Gastroesophageal sphincter (tissue), 3 donors: ENCODE results near the gene TMTC2.

Source experiments
- POLR2A ChIP-seq, 2 donors: fragments of 450-650 bp; IDR thresholded peaks; one replicate each; pipeline ENCODE4 v1.6.1; 2017; ENCODE audit warnings: antibody characterized with exemption in 2 of 2, mild to moderate bottlenecking in 2 of 2, moderate library complexity in 1 of 2
- POLR2AphosphoS5 ChIP-seq: sonication (generic); formaldehyde crosslinking; IDR thresholded peaks from one replicate; pipeline ENCODE4 v1.6.1; 2017; ENCODE audit warnings: antibody characterized with exemption
- TF ChIP-seq, protein P1 (sequence below), 4 experiments: fragments of 200-600 bp in 2 of 4; fragments of 450-650 bp in 2 of 4; sonication (generic) in 1 of 4; IDR thresholded peaks; one replicate each; pipeline ENCODE4 v1.5.1; 2017 to 2019; ENCODE audit warnings: antibody characterized with exemption in 4 of 4, mild to moderate bottlenecking in 2 of 4, moderate library complexity in 2 of 4

DNA sequence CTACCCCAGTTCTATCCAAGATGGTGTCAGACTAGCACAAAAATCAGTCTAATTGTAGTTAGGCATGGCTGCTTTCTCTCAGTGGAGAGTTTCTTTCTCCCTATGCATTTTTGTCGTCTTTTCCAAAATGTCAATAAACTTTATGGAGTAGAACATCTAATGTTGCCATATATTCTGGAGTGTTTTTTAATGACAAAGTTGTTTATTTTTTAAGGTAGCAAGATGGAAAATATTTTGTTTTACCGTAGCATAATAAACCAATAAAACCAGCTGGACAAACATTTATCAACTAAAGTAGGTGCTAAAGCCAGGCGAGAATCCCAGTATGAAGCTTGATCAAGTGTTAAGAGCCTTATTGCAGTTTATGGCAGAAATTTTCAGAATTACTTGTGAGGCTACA, 146.3 kb downstream of the TMTC2 start:
- TF ChIP-seq, protein P1, sequence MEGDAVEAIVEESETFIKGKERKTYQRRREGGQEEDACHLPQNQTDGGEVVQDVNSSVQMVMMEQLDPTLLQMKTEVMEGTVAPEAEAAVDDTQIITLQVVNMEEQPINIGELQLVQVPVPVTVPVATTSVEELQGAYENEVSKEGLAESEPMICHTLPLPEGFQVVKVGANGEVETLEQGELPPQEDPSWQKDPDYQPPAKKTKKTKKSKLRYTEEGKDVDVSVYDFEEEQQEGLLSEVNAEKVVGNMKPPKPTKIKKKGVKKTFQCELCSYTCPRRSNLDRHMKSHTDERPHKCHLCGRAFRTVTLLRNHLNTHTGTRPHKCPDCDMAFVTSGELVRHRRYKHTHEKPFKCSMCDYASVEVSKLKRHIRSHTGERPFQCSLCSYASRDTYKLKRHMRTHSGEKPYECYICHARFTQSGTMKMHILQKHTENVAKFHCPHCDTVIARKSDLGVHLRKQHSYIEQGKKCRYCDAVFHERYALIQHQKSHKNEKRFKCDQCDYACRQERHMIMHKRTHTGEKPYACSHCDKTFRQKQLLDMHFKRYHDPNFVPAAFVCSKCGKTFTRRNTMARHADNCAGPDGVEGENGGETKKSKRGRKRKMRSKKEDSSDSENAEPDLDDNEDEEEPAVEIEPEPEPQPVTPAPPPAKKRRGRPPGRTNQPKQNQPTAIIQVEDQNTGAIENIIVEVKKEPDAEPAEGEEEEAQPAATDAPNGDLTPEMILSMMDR (IDR thresholded peaks at IDR 0.05), result no peak
- TF ChIP-seq POLR2A (IDR thresholded peaks at IDR 0.05) (no peak), POLR2AphosphoS5 (no peak)
